Activated naive CD8-positive, alpha-beta T cell (primary cell): Measurements from ENCODE around the gene NPC1.
"Not testable (repeated sequence)": the region's sequence is repeated elsewhere in the genome, so short reads cannot be mapped to it uniquely, and the experiment has no call there.

ENCODE experiments used
- H3K27ac Mint-ChIP-seq: one replicate; pipeline ENCODE4 v1.8.0; 2021; ENCODE audit warnings: mixed read lengths
- H3K27me3 Mint-ChIP-seq: one replicate; pipeline ENCODE4 v1.8.0; 2021; ENCODE audit warnings: mixed read lengths
- H3K36me3 Mint-ChIP-seq: one replicate; pipeline ENCODE4 v1.8.0; 2021; ENCODE audit warnings: mixed read lengths
- H3K4me1 Mint-ChIP-seq: one replicate; pipeline ENCODE4 v1.8.0; 2021; ENCODE audit warnings: low read depth, mixed read lengths
- H3K4me3 Mint-ChIP-seq: one replicate; pipeline ENCODE4 v1.8.0; 2021; ENCODE audit warnings: mild to moderate bottlenecking, mixed read lengths
- H3K9me3 Mint-ChIP-seq: one replicate; pipeline ENCODE4 v1.8.0; 2021; ENCODE audit warnings: low read depth, mixed read lengths

NPC1 gene

GRCh38 chr18:23588836-23589560, 2.7 kb upstream of the NPC1 start:
- Mint-ChIP-seq H3K4me1 (peaks cover 17% of the 10 kb centered on the region), H3K4me3 (no peak overlapping the region), H3K27ac (no peak overlapping the region), H3K27me3 (peaks cover under 1% of the 10 kb centered on the region), H3K9me3 (no peaks in the 10 kb centered on the region), H3K36me3 (no peaks in the 10 kb centered on the region)

GRCh38 chr18:23587220-23587642, 925 bp upstream of the NPC1 start:
- peak overlapping the region; percentile 89 for H3K27ac Mint-ChIP-seq
- no peaks in the 10 kb centered on the region for H3K36me3 Mint-ChIP-seq
- no peaks in the 10 kb centered on the region for H3K9me3 Mint-ChIP-seq

GRCh38 chr18:23585897-23586248, 433 bp downstream of the NPC1 start:
- peak overlapping the region; percentile 88 for H3K27ac Mint-ChIP-seq
- no peaks in the 10 kb centered on the region for H3K9me3 Mint-ChIP-seq
- H3K4me3 Mint-ChIP-seq: peak overlapping the region; percentile 94
- no peaks in the 10 kb centered on the region for H3K27me3 Mint-ChIP-seq
- peaks cover 42% of the 10 kb centered on the region for H3K4me1 Mint-ChIP-seq
- H3K36me3 Mint-ChIP-seq: peaks cover 3% of the 10 kb centered on the region

More at GRCh38 chr18:23587220-23587642, 925 bp upstream of the NPC1 start:
- peak overlapping the region; percentile 94 for H3K4me3 Mint-ChIP-seq
- H3K4me1 Mint-ChIP-seq: peaks cover 30% of the 10 kb centered on the region
- H3K27me3 Mint-ChIP-seq: no peaks in the 10 kb centered on the region

- no peaks in the 10 kb centered on the region for H3K9me3 Mint-ChIP-seq
- no peaks in the 10 kb centered on the region for H3K27me3 Mint-ChIP-seq
- peaks cover 47% of the 10 kb centered on the region for H3K4me1 Mint-ChIP-seq
- H3K27ac Mint-ChIP-seq: peak overlapping the region; percentile 88
- H3K36me3 Mint-ChIP-seq: peaks cover 5% of the 10 kb centered on the region
- H3K4me3 Mint-ChIP-seq: peak overlapping the region; percentile 94
These were observed 1.1 kb downstream of the NPC1 start for GRCh38 chr18:23585007-23585871.

DNA sequence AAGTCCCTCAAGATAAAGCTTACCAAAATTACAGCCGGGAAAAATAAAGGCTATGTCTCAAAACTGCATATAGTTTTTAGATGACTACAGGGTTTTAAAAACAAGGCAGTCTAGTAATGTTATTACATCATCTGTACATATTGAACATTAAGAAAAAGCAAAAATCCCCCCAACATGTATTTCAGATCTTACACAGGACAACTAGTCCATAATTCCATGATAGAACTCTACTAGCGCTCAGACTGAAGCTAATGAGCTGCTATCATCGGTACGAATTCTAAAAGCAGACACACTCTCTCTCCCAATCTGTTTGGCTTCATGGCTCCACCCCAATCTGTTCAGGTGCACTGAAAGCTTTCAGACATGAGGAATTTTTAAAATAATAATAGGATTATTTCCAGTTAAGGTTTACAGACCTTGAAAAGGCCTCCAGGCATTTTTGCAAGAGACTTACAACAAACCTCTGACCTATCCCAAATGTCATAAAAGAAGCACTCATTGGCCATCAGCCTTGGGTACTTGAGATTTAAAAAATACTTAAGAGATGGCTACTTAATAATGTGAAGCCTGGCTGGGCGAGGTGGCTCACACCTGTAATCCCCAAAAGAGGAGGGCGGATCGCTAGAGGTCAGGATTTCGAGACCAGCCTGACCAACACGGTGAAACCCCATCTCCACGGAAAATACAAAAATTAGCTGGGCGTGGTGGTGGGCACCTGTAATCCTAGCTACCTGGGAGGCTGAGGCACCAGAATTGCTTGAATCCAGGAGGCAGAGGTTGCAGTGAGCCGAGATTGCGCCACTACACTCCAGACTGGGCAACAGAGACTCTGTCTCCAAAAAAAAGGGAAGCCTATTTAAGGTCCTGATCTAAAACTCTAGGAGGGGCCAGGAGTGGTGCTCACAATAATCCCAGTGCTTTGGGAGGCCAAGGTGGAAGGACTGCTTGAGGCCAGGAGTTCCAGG, 2.0 kb downstream of the NPC1 start:
- Mint-ChIP-seq H3K27ac (no peak overlapping the region), H3K4me3 (peak overlapping the region; percentile 27), H3K27me3 (no peaks in the 10 kb centered on the region), H3K9me3 (no peaks in the 10 kb centered on the region), H3K36me3 (peaks cover 7% of the 10 kb centered on the region), H3K4me1 (peaks cover 52% of the 10 kb centered on the region)

DNA sequence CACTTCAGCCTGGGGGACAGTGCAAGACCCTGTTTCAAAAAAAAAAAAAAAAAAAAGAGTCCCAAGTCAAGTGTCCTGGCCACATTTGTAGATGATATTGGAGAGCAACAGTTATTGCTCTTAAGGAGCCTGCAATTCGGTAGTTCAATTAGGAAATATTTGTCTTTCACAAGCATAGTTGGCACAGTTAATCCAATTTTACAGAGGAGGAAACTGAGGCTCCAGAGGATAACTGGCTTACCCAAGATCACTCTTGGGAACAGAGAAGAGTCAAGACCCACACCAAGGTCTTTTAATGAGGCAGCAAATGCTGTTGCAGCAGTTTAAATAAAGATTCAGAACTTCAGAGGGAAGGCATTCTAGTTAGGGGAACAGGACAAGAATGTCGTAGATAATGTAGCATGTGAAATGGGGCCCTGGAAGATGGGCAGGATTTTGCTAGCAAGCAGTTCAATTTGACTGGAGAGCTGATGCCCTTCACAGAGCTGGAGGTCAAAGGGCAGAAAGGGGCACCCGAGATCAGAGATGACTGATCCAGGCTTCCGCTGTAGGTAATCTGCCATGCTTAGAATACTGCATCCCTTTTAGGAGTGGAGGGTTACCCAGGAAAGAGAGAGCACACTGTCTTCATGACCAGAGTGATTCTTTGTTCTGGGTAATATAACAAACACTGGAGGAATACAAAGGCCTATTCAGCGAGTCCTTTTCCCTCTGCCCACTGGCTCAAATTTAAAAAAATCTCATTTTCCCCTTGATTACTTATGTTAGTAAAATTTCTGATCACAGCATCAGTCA, 3.0 kb downstream of the NPC1 start:
- Mint-ChIP-seq H3K4me1 (peaks cover 61% of the 10 kb centered on the region), H3K9me3 (no peaks in the 10 kb centered on the region), H3K27me3 (no peaks in the 10 kb centered on the region), H3K4me3 (peak overlapping the region; percentile 27), H3K27ac (no peak overlapping the region), H3K36me3 (peaks cover 7% of the 10 kb centered on the region)

DNA sequence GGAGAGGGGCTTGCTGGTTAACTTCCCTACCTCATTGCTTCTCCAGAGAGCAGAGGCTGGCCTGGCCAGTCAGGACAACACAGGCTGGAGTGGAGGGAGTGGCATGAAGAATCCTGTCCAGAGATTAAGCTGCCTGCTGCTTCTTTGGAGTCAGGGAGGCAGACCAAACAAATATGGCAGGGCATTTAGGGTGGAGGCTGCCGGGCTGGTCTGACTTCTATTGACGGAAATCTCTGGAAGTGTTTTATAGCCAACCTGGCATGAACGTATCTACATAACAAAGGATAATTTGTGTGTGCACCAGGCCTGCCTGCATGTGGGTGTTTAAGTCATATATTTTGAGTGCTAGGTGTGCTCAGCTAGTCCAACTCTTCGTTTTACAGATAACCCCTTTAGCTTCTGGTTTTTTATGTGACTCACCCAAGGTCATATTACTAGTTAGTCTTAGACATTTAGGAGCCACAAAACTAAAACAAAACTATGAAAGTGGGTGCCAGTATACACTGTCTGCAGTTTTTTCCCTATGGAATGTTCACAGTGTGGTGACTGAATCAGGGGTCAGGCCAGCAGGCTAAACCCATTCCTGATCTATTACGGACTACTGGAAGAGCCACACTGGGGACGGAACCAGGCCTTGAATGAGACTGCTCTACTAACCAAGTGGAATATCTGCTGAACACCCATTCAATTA, 5.5 kb downstream of the NPC1 start:
- no peaks in the 10 kb centered on the region for H3K9me3 Mint-ChIP-seq
- H3K4me3 Mint-ChIP-seq: no peak overlapping the region
- peaks cover 7% of the 10 kb centered on the region for H3K36me3 Mint-ChIP-seq
- H3K27ac Mint-ChIP-seq: no peak overlapping the region
- peaks cover 59% of the 10 kb centered on the region for H3K4me1 Mint-ChIP-seq
- no peaks in the 10 kb centered on the region for H3K27me3 Mint-ChIP-seq

DNA sequence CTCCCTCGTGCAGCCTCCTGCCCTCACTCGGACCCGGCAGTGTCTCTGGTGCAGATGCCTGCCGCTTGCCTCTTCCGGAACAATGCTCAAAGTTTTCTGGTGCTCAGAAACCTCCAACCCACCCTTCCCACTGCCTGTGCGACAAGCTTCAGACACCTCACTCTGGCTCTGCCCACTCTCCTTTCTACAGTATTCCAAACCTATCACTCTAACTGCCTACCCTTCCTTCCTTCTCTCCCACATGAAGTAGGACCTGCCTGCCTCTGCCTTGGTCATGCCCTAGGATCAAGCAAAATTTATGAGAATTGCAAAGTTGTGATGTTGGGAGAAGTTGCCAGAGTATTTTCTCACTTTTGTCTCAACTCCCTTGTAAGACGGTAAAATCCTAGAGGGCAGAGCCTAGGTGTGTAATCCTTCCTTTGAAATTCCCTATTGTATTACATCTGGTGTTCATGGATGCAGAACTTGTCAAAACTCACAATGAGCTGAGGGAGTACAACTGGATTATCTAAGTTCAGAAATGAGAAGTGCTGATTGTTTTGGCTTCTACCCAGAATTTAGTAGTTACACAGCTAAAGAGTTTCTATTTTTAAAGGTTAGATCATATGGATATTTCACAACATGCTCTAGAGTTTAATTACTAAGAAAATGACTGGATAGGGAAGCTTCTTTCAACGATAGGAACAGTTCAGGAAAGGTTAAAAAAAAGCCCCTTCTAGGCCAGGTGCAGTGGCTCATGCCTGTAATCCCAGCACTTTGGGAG, 7.2 kb downstream of the NPC1 start:
- no peak overlapping the region for H3K27ac Mint-ChIP-seq
- no peaks in the 10 kb centered on the region for H3K9me3 Mint-ChIP-seq
- peaks cover 7% of the 10 kb centered on the region for H3K36me3 Mint-ChIP-seq
- no peaks in the 10 kb centered on the region for H3K27me3 Mint-ChIP-seq
- peaks cover 61% of the 10 kb centered on the region for H3K4me1 Mint-ChIP-seq
- H3K4me3 Mint-ChIP-seq: no peak overlapping the region

GRCh38 chr18:23578067-23578701, 8.1 kb downstream of the NPC1 start:
- H3K27ac Mint-ChIP-seq: no peak overlapping the region
- peaks cover 62% of the 10 kb centered on the region for H3K4me1 Mint-ChIP-seq
- no peaks in the 10 kb centered on the region for H3K27me3 Mint-ChIP-seq
- peaks cover 7% of the 10 kb centered on the region for H3K36me3 Mint-ChIP-seq
- H3K9me3 Mint-ChIP-seq: no peaks in the 10 kb centered on the region
- H3K4me3 Mint-ChIP-seq: no peak overlapping the region

- not testable (repeated sequence) for H3K27ac Mint-ChIP-seq, H3K27me3 Mint-ChIP-seq, H3K36me3 Mint-ChIP-seq, H3K4me3 Mint-ChIP-seq, H3K9me3 Mint-ChIP-seq
- H3K4me1 Mint-ChIP-seq: peaks cover 61% of the 10 kb centered on the region
These were observed 8.8 kb downstream of the NPC1 start for GRCh38 chr18:23577521-23577920.

DNA sequence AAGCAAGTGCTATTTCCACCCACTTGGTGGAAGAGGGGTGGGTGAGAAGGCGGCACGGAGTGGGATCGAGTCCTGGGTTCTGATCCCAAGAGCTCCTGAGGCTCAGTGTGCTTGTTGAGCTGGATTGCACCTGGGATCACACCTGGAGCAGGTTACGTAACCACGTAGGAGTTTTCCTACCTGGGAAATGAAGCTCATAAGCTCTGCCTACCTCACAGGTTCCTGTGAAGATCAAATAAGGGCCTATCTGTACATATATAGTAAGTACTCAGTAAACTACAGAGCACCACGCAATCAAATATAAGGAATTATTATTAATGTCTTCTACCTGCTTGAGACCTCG, 11.0 kb downstream of the NPC1 start:
- H3K27ac Mint-ChIP-seq: no peak overlapping the region
- no peak overlapping the region for H3K4me3 Mint-ChIP-seq
- H3K9me3 Mint-ChIP-seq: no peaks in the 10 kb centered on the region
- peaks cover 4% of the 10 kb centered on the region for H3K36me3 Mint-ChIP-seq
- H3K27me3 Mint-ChIP-seq: no peaks in the 10 kb centered on the region
- peaks cover 44% of the 10 kb centered on the region for H3K4me1 Mint-ChIP-seq

- H3K36me3 Mint-ChIP-seq: peaks cover 2% of the 10 kb centered on the region
- H3K4me1 Mint-ChIP-seq: peaks cover 40% of the 10 kb centered on the region
- no peaks in the 10 kb centered on the region for H3K27me3 Mint-ChIP-seq
- no peaks in the 10 kb centered on the region for H3K9me3 Mint-ChIP-seq
- H3K27ac Mint-ChIP-seq: peak overlapping the region; percentile 25
- no peak overlapping the region for H3K4me3 Mint-ChIP-seq
These were observed 11.5 kb downstream of the NPC1 start for GRCh38 chr18:23574611-23575308.
